Endodermal cell (in vitro differentiated cells): ENCODE measurements around the gene CDH4. TPM values are rescaled to one million over a fixed set of nuclear protein-coding genes. Genes with fewer than 3 reads are reported as not detected.

Source experiments
- DNase-seq: peaks from one replicate; pipeline ENCODE4 v3.0.0-alpha.2; 2017
- H3K27ac ChIP-seq: 2 replicates; pipeline ENCODE4 v1.5.1; 2013; ENCODE audit warnings: mild to moderate bottlenecking, low read depth, low read length, moderate library complexity
- H3K27me3 ChIP-seq: 2 replicates; pipeline ENCODE4 v1.6.1; 2013; ENCODE audit warnings: mild to moderate bottlenecking, low read length, moderate library complexity; ENCODE audit not compliant: insufficient read depth, control insufficient read depth, poor library complexity, severe bottlenecking
- H3K36me3 ChIP-seq: 2 replicates; pipeline ENCODE4 v1.7.0; 2013; ENCODE audit warnings: mild to moderate bottlenecking, low read length, moderate library complexity; ENCODE audit not compliant: control insufficient read depth, insufficient read depth
- H3K4me1 ChIP-seq: one replicate; pipeline ENCODE4 v1.7.0; 2013; ENCODE audit warnings: low read length; ENCODE audit not compliant: control insufficient read depth, insufficient read depth
- H3K4me3 ChIP-seq: 2 replicates; pipeline ENCODE4 v1.5.1; 2013; ENCODE audit warnings: mild to moderate bottlenecking, low read length, moderate library complexity
- H3K9ac ChIP-seq: 2 replicates; pipeline ENCODE4 v1.6.1; 2013; ENCODE audit warnings: mild to moderate bottlenecking, low read length, moderate library complexity; ENCODE audit not compliant: poor library complexity, severe bottlenecking; ENCODE audit errors: extremely low read depth
- H3K9me3 ChIP-seq: 2 replicates; pipeline ENCODE4 v1.6.1; 2013; ENCODE audit warnings: mild to moderate bottlenecking, low read length, moderate library complexity; ENCODE audit not compliant: control insufficient read depth
- H3K27ac Mint-ChIP-seq: 2 replicates; pipeline ENCODE4 v1.8.0; 2020; ENCODE audit warnings: mixed read lengths
- H3K27me3 Mint-ChIP-seq: 2 replicates; pipeline ENCODE4 v1.8.0; 2021; ENCODE audit warnings: mild to moderate bottlenecking, mixed read lengths; ENCODE audit not compliant: insufficient read depth
- H3K36me3 Mint-ChIP-seq: 2 replicates; pipeline ENCODE4 v1.8.0; 2020; ENCODE audit warnings: low read depth, mixed read lengths
- H3K4me1 Mint-ChIP-seq: 2 replicates; pipeline ENCODE4 v1.8.0; 2020; ENCODE audit warnings: mixed read lengths
- H3K4me3 Mint-ChIP-seq: 2 replicates; pipeline ENCODE4 v1.8.0; 2020; ENCODE audit warnings: mild to moderate bottlenecking, moderate library complexity, mixed read lengths
- H3K9me3 Mint-ChIP-seq: 2 replicates; pipeline ENCODE4 v1.8.0; 2020; ENCODE audit warnings: mild to moderate bottlenecking, mixed read lengths
- CTCF ChIP-seq: fragments of 200-600 bp; sonication (generic); conservative IDR thresholded peaks from 2 replicates; pipeline ENCODE4 v1.5.0; 2021; ENCODE audit warnings: antibody characterized with exemption, mild to moderate bottlenecking
- WGBS, 2 experiments: methylation state at CpG; one replicate each; pipeline versions ENCODE4 v1.1.5 to v1.1.7; 2013; ENCODE audit warnings: missing lambda C conversion rate in 2 of 2, mixed read lengths in 1 of 2; ENCODE audit not compliant: insufficient coverage in 1 of 2, insufficient read length in 1 of 2; 5-methylcytosine and 5-hydroxymethylcytosine counted together
- total RNA-seq, 2 donors: library from RNA; stranded (reverse); fragmentation: NEBNext Ultra II Directional in 1 of 2; extraction: Animal tissue kit (Norgen Biotek cat#: 25700) in 1 of 2; gene quantifications; 2 replicates in 1 of 2; 3 replicates in 1 of 2; pipeline ENCODE4 v1.2.1, GENCODE V29; 2021

Gene CDH4
- total RNA-seq, 2 donors from 2014 or later, result 1.8 to 5.8 TPM

GRCh38 chr20:61360940-61361339 lies 108.9 kb downstream of the CDH4 start:
- WGBS, 2 experiments, result 91 to 93% methylated on average over 7 to 8 of the region's 8 CpGs
- no peak overlapping the region for H3K9ac ChIP-seq
- Mint-ChIP-seq H3K36me3 (peaks cover 9% of the 10 kb centered on the region), H3K4me3 (no peak overlapping the region), H3K27ac (no peak overlapping the region), H3K27me3 (peaks cover 85% of the 10 kb centered on the region), H3K4me1 (peaks cover 12% of the 10 kb centered on the region), H3K9me3 (peaks cover 11% of the 10 kb centered on the region)
- TF ChIP-seq CTCF, result no peak
- no peak for DNase-seq
- no peaks in the 10 kb centered on the region for H3K36me3 ChIP-seq
- H3K27me3 ChIP-seq, result no peaks in the 10 kb centered on the region
- H3K4me3 ChIP-seq, result no peak overlapping the region
- no peak overlapping the region for H3K27ac ChIP-seq
- H3K9me3 ChIP-seq, result no peaks in the 10 kb centered on the region
- no peaks in the 10 kb centered on the region for H3K4me1 ChIP-seq

DNA sequence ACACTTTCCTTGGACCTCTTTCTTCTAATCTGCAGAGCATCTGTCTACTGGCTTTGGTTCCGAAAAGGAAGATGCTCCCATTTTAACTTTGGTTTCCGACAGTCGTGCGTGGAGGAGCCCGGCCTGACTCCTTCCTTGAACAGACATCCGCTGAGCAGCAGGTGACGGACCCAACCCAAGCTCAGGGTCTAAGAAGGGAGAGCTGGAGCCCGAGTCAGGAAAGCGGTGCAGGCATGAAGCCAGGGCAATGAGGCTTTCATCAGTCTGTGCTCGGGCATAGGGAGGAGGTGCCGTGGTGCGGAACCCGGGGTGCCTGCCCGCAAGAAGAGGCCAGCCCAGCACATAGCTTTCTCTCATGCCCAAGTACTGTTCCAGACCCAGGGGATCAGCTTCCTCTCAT lies 109.4 kb downstream of the CDH4 start:
- no peak overlapping the region for H3K27ac Mint-ChIP-seq
- no peak overlapping the region for H3K4me3 ChIP-seq
- peaks cover 8% of the 10 kb centered on the region for H3K4me1 Mint-ChIP-seq
- no peak overlapping the region for H3K27ac ChIP-seq
- H3K36me3 ChIP-seq, result no peaks in the 10 kb centered on the region
- H3K27me3 Mint-ChIP-seq, result peaks cover 85% of the 10 kb centered on the region
- WGBS, 2 experiments, result 90 to 94% methylated on average over 13 to 14 of the region's 14 CpGs
- H3K4me3 Mint-ChIP-seq, result no peak overlapping the region
- peaks cover 12% of the 10 kb centered on the region for H3K36me3 Mint-ChIP-seq
- no peak for DNase-seq
- H3K4me1 ChIP-seq, result no peaks in the 10 kb centered on the region
- TF ChIP-seq CTCF, result no peak
- no peak overlapping the region for H3K9ac ChIP-seq
- peaks cover 17% of the 10 kb centered on the region for H3K9me3 Mint-ChIP-seq
- H3K9me3 ChIP-seq, result no peaks in the 10 kb centered on the region
- no peaks in the 10 kb centered on the region for H3K27me3 ChIP-seq

GRCh38 chr20:61364147-61364546 lies 112.1 kb downstream of the CDH4 start:
- Histone ChIP-seq H3K27me3 (no peaks in the 10 kb centered on the region), H3K36me3 (no peaks in the 10 kb centered on the region), H3K4me3 (no peak overlapping the region), H3K27ac (no peak overlapping the region), H3K9me3 (no peaks in the 10 kb centered on the region), H3K4me1 (no peaks in the 10 kb centered on the region), H3K9ac (no peak overlapping the region)
- H3K9me3 Mint-ChIP-seq, result peaks cover 20% of the 10 kb centered on the region
- peaks cover 2% of the 10 kb centered on the region for H3K4me1 Mint-ChIP-seq
- no peak for DNase-seq
- H3K27ac Mint-ChIP-seq, result no peak overlapping the region
- peaks cover 12% of the 10 kb centered on the region for H3K36me3 Mint-ChIP-seq
- H3K27me3 Mint-ChIP-seq, result peaks cover 70% of the 10 kb centered on the region
- no peak overlapping the region for H3K4me3 Mint-ChIP-seq
- TF ChIP-seq CTCF, result no peak
- WGBS, 2 experiments, result 92 to 98% methylated on average over 5 of the region's 5 CpGs
